Measurements from ENCODE around the gene FOXE3. TPM values are rescaled to one million over a fixed set of nuclear protein-coding genes. Genes with fewer than 3 reads are reported as not detected.
A peak's percentile ranks its signal among the peaks of the same experiment; 100 is the strongest.

The FOXE3 gene
- total RNA-seq, 1 experiment from 2014 or later, result 0.20 TPM

GRCh38 chr1:47431534-47431933, 15.4 kb downstream of the FOXE3 start:
- ChIA-PET POLR2A (interaction anchor here (0.6 kb wide), 1 partner anchor 502 kb away, joined by 3 read pairs; no protein-coding TSS in a partner anchor), CTCF (interaction anchor here (0.7 to 2.1 kb wide), 5 partner anchors 8 to 294 kb away, joined by 3 to 17 read pairs (median 5); no protein-coding TSS in a partner anchor), RAD21 (ENCODE audit: low non-redundant PET in 1 of 2, low total read pairs in 2 of 2, uncharacterized antibody in 2 of 2, unreplicated experiment in 2 of 2) (interaction anchor here in 1 of 2 experiments (0.9 to 1.1 kb wide), 2 partner anchors 29 to 295 kb away, joined by 3 read pairs; no protein-coding TSS in a partner anchor)
- peaks cover 30% of the 10 kb centered on the region for H3K79me2 ChIP-seq (ENCODE audit: insufficient read depth, low read length)
- intact Hi-C loops (cut with micrococcal nuclease), result no loop called here
- ATAC-seq (no peak), DNase-seq (ENCODE audit: low read depth, low spot score) (no peak)
- H3K9ac ChIP-seq (ENCODE audit: low read length), result no peak overlapping the region
- H2AFZ ChIP-seq (ENCODE audit: low read depth, low read length, poor library complexity, severe bottlenecking), result no peak overlapping the region
- no peaks in the 10 kb centered on the region for H3K9me2 ChIP-seq (ENCODE audit: insufficient read depth)
- no peaks in the 10 kb centered on the region for H3K36me3 ChIP-seq (ENCODE audit: control insufficient read depth in 1 of 2, insufficient read depth in 2 of 2, low read length in 2 of 2)
- H3K27ac ChIP-seq (ENCODE audit: low read depth, low read length), result no peak overlapping the region
- H3K4me1 ChIP-seq (ENCODE audit: control insufficient read depth in 1 of 2, insufficient read depth in 2 of 2, low read length in 2 of 2), result peaks cover 8 to 32% of the 10 kb centered on the region in 2 experiments
- no peak overlapping the region for H3K4me3 ChIP-seq (replicated peaks in 1 of 2; ENCODE audit: low read depth in 1 of 2, low read length in 2 of 2)
- H3K9me3 ChIP-seq (ENCODE audit: control insufficient read depth in 1 of 2, insufficient read depth in 1 of 2, low read depth in 1 of 2, low read length in 2 of 2), result no peaks in the 10 kb centered on the region
- H3K4me2 ChIP-seq (ENCODE audit: low read length), result no peak overlapping the region
- no peaks in the 10 kb centered on the region for H3K27me3 ChIP-seq (ENCODE audit: insufficient read depth, low read length)
- no peak for TF ChIP-seq SP1 (IDR thresholded peaks at IDR 0.05; ENCODE audit: low read depth)
- no peak for TF ChIP-seq JUND (IDR thresholded peaks at IDR 0.05)
- no peak for TF ChIP-seq POLR2A (IDR thresholded peaks at IDR 0.05; ENCODE audit: borderline replicate concordance, extremely low read depth, insufficient read depth, insufficient read length)
- H4K20me1 ChIP-seq (ENCODE audit: insufficient read depth), result 0 out of 2 replicates have a peak, but pooled peaks cover 2% of the 10 kb centered on the region
- BruUV-seq (replicated peaks), result no TSS peak

- no peak overlapping the region for H3K4me3 ChIP-seq (replicated peaks in 1 of 2; ENCODE audit: low read depth in 1 of 2, low read length in 2 of 2)
- ChIA-PET CTCF (interaction anchor here (0.6 to 2.1 kb wide), 7 partner anchors 9 to 294 kb away, joined by 3 to 17 read pairs (median 3); no protein-coding TSS in a partner anchor), RAD21 (ENCODE audit: low non-redundant PET in 1 of 2, low total read pairs in 2 of 2, uncharacterized antibody in 2 of 2, unreplicated experiment in 2 of 2) (interaction anchor here in 1 of 2 experiments (0.9 to 1.1 kb wide), 2 partner anchors 30 to 294 kb away, joined by 3 read pairs; no protein-coding TSS in a partner anchor), POLR2A (no interaction called here)
- no peak overlapping the region for H3K27ac ChIP-seq (ENCODE audit: low read depth, low read length)
- BruUV-seq (replicated peaks), result no TSS peak
- H3K27me3 ChIP-seq (ENCODE audit: insufficient read depth, low read length), result no peaks in the 10 kb centered on the region
- no peak overlapping the region for H2AFZ ChIP-seq (ENCODE audit: low read depth, low read length, poor library complexity, severe bottlenecking)
- H3K9me2 ChIP-seq (ENCODE audit: insufficient read depth), result no peaks in the 10 kb centered on the region
- DNase-seq (ENCODE audit: low read depth, low spot score), result no peak
- H4K20me1 ChIP-seq (ENCODE audit: insufficient read depth), result 0 out of 2 replicates have a peak, but pooled peaks cover 2% of the 10 kb centered on the region
- H3K36me3 ChIP-seq (ENCODE audit: control insufficient read depth in 1 of 2, insufficient read depth in 2 of 2, low read length in 2 of 2), result no peaks in the 10 kb centered on the region
- H3K4me2 ChIP-seq (ENCODE audit: low read length), result no peak overlapping the region
- H3K9ac ChIP-seq (ENCODE audit: low read length), result no peak overlapping the region
- TF ChIP-seq ATF3 (IDR thresholded peaks at IDR 0.05), result no peak
- TF ChIP-seq RAD21 (IDR thresholded peaks at IDR 0.05; ENCODE audit: low read depth), result peak; percentile 55
- TF ChIP-seq CTCF (IDR thresholded peaks at IDR 0.05 in 2 of 3, conservative IDR thresholded peaks at IDR 0.05 in 1 of 3; ENCODE audit: borderline replicate concordance in 1 of 3, insufficient read depth in 1 of 3, low read depth in 2 of 3, low read length in 2 of 3), result peak; percentile 21 to 65 (median 61); a peak in 4 of 6 replicates
- TF ChIP-seq, protein P1, sequence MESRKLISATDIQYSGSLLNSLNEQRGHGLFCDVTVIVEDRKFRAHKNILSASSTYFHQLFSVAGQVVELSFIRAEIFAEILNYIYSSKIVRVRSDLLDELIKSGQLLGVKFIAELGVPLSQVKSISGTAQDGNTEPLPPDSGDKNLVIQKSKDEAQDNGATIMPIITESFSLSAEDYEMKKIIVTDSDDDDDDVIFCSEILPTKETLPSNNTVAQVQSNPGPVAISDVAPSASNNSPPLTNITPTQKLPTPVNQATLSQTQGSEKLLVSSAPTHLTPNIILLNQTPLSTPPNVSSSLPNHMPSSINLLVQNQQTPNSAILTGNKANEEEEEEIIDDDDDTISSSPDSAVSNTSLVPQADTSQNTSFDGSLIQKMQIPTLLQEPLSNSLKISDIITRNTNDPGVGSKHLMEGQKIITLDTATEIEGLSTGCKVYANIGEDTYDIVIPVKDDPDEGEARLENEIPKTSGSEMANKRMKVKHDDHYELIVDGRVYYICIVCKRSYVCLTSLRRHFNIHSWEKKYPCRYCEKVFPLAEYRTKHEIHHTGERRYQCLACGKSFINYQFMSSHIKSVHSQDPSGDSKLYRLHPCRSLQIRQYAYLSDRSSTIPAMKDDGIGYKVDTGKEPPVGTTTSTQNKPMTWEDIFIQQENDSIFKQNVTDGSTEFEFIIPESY (IDR thresholded peaks at IDR 0.05; ENCODE audit: extremely low read depth, insufficient replicate concordance, low read length), result no peak
- intact Hi-C loops (cut with micrococcal nuclease), result loop anchor here (1.0 kb wide), 1 partner anchor 294 kb away; no protein-coding TSS in a partner anchor
- peaks cover 37% of the 10 kb centered on the region for H3K79me2 ChIP-seq (ENCODE audit: insufficient read depth, low read length)
- ATAC-seq, result peak; percentile 31; the same call in 1 of the 2 replicates
- no peaks in the 10 kb centered on the region for H3K9me3 ChIP-seq (ENCODE audit: control insufficient read depth in 1 of 2, insufficient read depth in 1 of 2, low read depth in 1 of 2, low read length in 2 of 2)
- H3K4me1 ChIP-seq (ENCODE audit: control insufficient read depth in 1 of 2, insufficient read depth in 2 of 2, low read length in 2 of 2), result peaks cover 8 to 32% of the 10 kb centered on the region in 2 experiments
Observed at GRCh38 chr1:47432071-47433036, 16.3 kb downstream of the FOXE3 start.

Data from HCT116 (cell line).